LNCaP clone FGC (cell line): Measurements from ENCODE around the gene CRYL1.

Source experiments
- DNase-seq: peaks from one replicate; pipeline ENCODE4 v3.0.0-alpha.2; 2011; ENCODE audit warnings: low read depth
- H3K4me3 ChIP-seq: 2 replicates; pipeline ENCODE4 v1.5.1; 2011; ENCODE audit warnings: mild to moderate bottlenecking, low read depth, low read length, control low read depth
- TF ChIP-seq, protein P1 (sequence below): IDR thresholded peaks from 2 replicates; pipeline ENCODE4 v1.5.1; 2012; ENCODE audit warnings: mild to moderate bottlenecking; ENCODE audit not compliant: control insufficient read depth, insufficient read depth; ENCODE audit errors: extremely low read depth

CRYL1 gene

DNA sequence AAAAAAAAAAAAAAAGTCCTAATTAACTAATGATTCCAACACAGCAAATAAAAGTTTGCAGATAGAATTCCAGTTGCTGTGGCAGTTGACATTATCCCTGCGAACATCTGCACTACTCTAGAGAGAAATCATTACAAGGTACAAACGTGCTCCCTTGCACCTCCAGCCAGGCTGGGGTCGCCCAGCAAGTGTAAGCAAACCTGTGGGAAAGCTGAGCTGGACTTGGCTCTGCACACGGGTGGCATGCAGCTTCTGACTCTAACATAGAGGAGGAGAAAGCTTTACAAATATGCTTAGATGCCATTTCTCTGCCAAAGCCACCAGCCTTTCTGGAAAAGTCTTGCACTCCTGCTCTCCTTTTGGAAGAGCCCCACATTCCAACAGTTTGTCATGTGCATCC lies 103.3 kb downstream of the CRYL1 start:
- no peak overlapping the region for H3K4me3 ChIP-seq
- TF ChIP-seq, protein P1, sequence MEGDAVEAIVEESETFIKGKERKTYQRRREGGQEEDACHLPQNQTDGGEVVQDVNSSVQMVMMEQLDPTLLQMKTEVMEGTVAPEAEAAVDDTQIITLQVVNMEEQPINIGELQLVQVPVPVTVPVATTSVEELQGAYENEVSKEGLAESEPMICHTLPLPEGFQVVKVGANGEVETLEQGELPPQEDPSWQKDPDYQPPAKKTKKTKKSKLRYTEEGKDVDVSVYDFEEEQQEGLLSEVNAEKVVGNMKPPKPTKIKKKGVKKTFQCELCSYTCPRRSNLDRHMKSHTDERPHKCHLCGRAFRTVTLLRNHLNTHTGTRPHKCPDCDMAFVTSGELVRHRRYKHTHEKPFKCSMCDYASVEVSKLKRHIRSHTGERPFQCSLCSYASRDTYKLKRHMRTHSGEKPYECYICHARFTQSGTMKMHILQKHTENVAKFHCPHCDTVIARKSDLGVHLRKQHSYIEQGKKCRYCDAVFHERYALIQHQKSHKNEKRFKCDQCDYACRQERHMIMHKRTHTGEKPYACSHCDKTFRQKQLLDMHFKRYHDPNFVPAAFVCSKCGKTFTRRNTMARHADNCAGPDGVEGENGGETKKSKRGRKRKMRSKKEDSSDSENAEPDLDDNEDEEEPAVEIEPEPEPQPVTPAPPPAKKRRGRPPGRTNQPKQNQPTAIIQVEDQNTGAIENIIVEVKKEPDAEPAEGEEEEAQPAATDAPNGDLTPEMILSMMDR, result no peak
- DNase-seq, result no peak

DNA sequence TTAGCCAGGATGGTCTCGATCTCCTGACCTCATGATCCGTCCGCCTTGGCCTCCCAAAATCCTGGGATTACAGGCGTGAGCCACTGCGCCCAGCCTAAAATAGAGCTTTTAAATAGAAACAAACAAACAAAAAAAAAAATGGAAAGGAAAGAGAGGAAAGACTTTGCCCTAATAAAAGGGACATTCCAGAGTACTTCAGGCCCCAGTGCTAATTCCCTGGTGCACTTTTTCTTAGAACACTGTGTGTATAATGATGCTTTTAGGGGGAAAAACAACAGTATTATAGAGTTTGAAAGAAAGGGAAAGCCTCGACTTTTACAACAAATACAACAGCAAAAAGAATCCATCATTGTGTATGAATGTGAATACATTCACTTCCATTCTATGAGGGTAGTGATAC lies 104.7 kb downstream of the CRYL1 start:
- no peak overlapping the region for H3K4me3 ChIP-seq
- TF ChIP-seq, protein P1, result no peak
- no peak for DNase-seq

DNA sequence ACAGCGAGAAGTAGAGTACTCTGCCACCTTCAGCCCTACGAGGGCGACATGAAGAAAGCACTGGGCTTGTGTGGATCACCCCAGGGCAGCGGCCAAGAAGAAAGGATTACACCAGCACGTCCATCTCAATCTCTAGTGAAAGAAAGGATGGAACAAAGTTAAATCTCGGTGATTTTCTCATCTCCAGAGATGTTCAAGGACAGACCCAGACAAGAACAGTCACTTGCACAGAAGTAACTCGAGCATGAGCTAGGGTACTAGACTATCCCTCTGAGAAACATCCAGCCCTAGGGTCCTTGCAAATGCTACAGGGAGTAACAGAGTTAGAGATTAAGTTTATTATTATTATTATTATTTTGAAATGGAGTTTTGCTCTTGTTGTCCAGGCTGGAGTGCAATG lies 106.7 kb downstream of the CRYL1 start:
- TF ChIP-seq, protein P1, result no peak
- DNase-seq, result no peak
- no peak overlapping the region for H3K4me3 ChIP-seq

DNA sequence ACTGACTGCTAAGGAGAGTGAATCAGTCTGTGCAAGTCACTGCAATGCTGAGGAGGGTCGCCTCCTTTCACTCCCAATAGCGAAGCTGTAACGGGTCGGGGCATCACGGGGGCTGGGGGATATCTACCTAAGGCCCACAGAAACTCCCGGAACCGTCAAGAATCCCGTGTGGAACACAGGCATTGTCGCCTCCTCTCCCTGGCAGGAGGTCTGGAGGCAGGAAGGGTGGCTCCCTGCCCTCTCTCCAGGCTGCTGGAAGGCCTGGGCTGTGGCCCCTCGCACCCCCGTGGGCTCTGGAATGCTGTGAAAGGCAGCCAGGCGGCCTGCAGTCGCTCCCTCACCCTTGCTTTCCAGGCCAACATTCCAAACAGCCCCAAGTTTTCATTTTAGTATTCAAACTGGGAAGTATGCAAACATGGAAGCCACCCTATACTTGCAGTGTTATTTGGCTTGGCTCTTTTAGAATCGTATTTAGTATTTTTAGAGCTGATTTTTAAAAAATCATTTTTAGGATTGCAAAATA lies 109.4 kb downstream of the CRYL1 start:
- TF ChIP-seq, protein P1, result no peak
- no peak overlapping the region for H3K4me3 ChIP-seq
- no peak for DNase-seq

DNA sequence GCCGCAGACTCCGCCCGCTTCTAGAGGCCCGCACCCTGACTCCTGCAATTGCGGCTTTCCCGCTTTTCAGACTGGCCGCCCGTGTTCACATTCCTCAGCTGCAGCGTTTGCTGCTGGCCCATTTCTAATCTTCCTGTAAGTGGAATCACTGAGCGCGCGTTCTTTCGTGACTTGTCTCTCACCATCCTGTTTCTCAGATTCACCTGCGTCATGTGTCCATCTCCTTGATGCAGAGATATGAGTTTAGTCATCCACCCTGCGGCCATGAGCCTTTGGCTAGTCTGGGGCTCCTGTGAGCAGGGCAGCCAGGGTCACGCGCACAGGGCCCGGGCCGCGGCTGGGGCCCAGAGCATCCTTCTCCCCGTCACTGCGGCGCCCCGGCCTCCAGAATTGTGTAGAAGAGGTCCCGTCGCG lies 110.0 kb downstream of the CRYL1 start:
- H3K4me3 ChIP-seq, result no peak overlapping the region
- no peak for DNase-seq
- TF ChIP-seq, protein P1, result no peak

DNA sequence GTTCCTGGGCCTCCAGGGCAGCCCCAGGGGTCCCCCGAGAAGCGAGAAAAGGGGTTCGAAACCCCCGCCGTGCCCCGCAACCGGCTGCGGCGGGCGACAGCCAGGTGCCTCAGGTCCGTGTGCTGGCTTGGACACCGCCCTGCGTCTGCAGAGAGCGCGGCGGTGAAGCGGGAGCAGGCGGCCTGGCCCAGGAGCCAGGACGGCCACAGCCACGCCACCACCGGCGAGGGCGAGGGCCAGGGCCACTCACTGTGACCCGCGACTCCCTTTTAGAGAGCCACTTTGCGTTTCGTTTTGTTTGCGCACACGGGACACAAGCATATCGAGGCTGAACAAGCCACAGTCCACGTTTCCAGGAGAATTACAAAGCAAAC lies 110.4 kb downstream of the CRYL1 start:
- TF ChIP-seq, protein P1, result no peak
- no peak overlapping the region for H3K4me3 ChIP-seq
- no peak for DNase-seq

DNA sequence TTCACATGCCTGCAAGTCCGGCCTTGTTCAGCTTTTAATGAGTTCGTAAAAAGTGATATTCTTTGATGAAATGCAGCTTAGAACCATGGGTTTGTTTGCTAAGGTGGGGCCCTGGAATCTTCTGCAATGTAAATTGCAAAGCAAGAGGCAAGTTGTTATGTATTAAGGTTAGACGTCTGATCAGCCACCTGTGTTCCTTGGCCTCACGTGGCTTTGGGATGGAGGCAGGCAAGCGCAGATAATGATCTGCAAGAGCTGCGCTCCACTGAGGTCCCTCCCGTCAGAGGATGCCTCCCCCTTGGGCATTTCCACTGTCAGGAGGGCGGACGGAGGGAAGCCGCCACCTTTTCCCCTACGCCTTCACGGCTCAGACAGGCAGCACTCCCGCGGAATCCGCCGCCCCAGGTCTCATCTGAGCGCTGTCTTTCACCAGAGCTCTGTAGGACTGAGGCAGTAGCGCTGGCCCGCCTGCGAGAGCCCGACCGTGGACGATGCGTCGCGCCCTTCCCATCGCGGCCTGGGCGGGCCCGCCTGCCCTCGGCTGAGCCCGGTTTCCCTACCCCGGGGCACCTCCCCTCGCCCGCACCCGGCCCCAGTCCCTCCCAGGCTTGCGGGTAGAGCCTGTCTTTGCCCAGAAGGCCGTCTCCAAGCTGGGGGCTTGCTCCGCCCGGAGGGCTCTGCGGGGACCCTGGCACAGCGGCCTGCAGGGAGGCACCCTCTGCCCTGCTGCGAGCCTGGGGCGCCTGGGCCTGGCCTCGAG lies 110.9 kb downstream of the CRYL1 start:
- TF ChIP-seq, protein P1, result no peak
- no peak for DNase-seq
- H3K4me3 ChIP-seq, result no peak overlapping the region
